Measurements from ENCODE around the gene TXNRD2.

DNA sequence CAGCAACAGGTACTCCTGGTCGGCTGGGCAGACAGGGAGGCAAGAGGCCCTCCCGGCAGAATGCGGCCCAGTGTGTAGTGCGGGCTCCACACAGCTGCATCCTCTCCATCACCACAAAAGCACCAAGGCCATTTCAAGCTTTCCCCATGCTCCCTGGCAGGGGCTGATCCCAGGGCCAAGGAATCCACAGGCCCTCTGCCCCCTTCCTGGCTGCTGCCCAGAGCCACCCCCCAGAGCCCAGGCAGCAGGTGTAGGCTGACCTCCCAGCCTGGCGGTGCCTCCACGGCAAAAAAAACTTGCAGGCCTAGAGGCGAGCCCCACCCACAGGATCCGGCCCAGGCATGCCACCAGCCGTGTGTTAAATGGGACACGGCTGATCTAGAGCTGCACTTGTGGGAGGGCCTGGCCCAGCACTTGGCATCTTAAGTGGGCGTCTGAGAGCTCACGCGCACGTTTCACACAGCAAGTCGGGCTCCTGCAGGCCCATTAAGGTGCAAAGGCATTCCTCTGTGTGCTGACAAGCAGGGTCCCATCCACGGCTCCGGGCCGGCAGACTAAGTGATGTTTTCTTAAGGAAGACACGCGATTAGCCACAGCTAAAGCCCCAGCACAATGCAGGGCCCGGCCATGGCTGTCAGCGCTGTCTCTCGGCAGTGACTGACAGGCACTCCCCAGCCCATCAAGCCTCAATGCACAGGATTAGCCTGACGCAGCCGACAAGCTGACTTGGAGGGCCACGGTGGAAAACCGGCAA lies 67.1 kb downstream of the TXNRD2 start:
- TF ChIP-seq, protein P1, sequence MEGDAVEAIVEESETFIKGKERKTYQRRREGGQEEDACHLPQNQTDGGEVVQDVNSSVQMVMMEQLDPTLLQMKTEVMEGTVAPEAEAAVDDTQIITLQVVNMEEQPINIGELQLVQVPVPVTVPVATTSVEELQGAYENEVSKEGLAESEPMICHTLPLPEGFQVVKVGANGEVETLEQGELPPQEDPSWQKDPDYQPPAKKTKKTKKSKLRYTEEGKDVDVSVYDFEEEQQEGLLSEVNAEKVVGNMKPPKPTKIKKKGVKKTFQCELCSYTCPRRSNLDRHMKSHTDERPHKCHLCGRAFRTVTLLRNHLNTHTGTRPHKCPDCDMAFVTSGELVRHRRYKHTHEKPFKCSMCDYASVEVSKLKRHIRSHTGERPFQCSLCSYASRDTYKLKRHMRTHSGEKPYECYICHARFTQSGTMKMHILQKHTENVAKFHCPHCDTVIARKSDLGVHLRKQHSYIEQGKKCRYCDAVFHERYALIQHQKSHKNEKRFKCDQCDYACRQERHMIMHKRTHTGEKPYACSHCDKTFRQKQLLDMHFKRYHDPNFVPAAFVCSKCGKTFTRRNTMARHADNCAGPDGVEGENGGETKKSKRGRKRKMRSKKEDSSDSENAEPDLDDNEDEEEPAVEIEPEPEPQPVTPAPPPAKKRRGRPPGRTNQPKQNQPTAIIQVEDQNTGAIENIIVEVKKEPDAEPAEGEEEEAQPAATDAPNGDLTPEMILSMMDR (conservative IDR thresholded peaks at IDR 0.05), result no peak
- TF ChIP-seq ZFX (IDR thresholded peaks at IDR 0.05), result no peak

Data from C4-2B (cell line).